Thoracic aorta (tissue), 2 donors: ENCODE results near the gene OIT3. TPM values are rescaled to one million over a fixed set of nuclear protein-coding genes. Genes with fewer than 3 reads are reported as not detected.

Source experiments
- ATAC-seq: fragments of 150-250 bp; one replicate; pipeline ENCODE4 v1.8.0; 2017; ENCODE audit warnings: low read depth; ENCODE audit not compliant: insufficient number of reproducible peaks, low FRiP score
- DNase-seq: peaks from one replicate; pipeline ENCODE4 v3.0.0-alpha.2; 2020; ENCODE audit warnings: low spot score
- H3K27ac ChIP-seq, 2 donors: fragments of 200-600 bp; sonication (generic); 1 replicate in 1 of 2; 2 replicates in 1 of 2; pipeline ENCODE4 v1.5.1; 2016; ENCODE audit warnings: mild to moderate bottlenecking in 2 of 2, moderate library complexity in 2 of 2
- H3K27me3 ChIP-seq: fragments of 200-600 bp; sonication (generic); replicated peaks from 2 replicates; pipeline ENCODE4 v1.6.0; 2016; ENCODE audit warnings: mild to moderate bottlenecking; ENCODE audit not compliant: insufficient read depth
- H3K36me3 ChIP-seq: fragments of 200-600 bp; sonication (generic); one replicate; pipeline ENCODE4 v1.5.1; 2016
- H3K4me1 ChIP-seq, 2 donors: fragments of 200-600 bp; sonication (generic); 1 replicate in 1 of 2; 2 replicates in 1 of 2; pipeline versions ENCODE4 v1.5.1 to v1.6.0; 2016; ENCODE audit warnings: low read depth in 2 of 2, mild to moderate bottlenecking in 1 of 2; ENCODE audit not compliant: control insufficient read depth in 1 of 2
- H3K4me3 ChIP-seq: fragments of 200-600 bp; sonication (generic); 2 replicates; pipeline ENCODE4 v1.5.1; 2016; ENCODE audit warnings: mild to moderate bottlenecking
- H3K9me3 ChIP-seq: fragments of 200-600 bp; sonication (generic); 2 replicates; pipeline ENCODE4 v1.5.1; 2016
- total RNA-seq, 2 donors: library from RNA; depleted of rRNA; stranded (reverse); fragments of >200 nt; gene quantifications; one replicate each; pipeline versions ENCODE4 v1.1.0 to v1.2.3, GENCODE V29; 2016
- TF ChIP-seq, protein P1 (sequence below): fragments of 200-600 bp; sonication (generic); IDR thresholded peaks from one replicate; pipeline ENCODE4 v1.5.1; 2019; ENCODE audit warnings: antibody characterized with exemption

The OIT3 gene
- total RNA-seq, 2 donors from 2014 or later, result not detected

DNA sequence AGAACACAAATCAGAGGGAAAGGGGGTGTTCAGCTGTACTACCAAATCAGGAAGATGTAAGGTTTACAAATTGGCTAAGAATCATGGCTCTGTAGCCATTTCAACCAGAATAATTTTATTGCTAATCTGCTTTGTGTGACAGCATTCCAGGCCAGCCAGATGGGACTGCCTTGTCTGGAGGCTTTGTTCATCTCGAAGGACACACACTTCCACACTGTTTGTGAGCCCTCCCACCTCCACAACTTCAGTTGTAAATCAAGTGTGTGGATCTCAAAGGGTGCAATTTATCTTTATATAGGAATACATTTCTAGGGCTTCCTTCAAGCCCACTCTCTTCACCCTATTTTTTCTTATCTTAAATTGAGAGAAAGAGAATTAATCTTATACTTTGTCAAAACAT, 6.9 kb upstream of the OIT3 start:
- TF ChIP-seq, protein P1, sequence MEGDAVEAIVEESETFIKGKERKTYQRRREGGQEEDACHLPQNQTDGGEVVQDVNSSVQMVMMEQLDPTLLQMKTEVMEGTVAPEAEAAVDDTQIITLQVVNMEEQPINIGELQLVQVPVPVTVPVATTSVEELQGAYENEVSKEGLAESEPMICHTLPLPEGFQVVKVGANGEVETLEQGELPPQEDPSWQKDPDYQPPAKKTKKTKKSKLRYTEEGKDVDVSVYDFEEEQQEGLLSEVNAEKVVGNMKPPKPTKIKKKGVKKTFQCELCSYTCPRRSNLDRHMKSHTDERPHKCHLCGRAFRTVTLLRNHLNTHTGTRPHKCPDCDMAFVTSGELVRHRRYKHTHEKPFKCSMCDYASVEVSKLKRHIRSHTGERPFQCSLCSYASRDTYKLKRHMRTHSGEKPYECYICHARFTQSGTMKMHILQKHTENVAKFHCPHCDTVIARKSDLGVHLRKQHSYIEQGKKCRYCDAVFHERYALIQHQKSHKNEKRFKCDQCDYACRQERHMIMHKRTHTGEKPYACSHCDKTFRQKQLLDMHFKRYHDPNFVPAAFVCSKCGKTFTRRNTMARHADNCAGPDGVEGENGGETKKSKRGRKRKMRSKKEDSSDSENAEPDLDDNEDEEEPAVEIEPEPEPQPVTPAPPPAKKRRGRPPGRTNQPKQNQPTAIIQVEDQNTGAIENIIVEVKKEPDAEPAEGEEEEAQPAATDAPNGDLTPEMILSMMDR, result no peak
- no peak overlapping the region for H3K27ac ChIP-seq
- no peak for ATAC-seq

DNA sequence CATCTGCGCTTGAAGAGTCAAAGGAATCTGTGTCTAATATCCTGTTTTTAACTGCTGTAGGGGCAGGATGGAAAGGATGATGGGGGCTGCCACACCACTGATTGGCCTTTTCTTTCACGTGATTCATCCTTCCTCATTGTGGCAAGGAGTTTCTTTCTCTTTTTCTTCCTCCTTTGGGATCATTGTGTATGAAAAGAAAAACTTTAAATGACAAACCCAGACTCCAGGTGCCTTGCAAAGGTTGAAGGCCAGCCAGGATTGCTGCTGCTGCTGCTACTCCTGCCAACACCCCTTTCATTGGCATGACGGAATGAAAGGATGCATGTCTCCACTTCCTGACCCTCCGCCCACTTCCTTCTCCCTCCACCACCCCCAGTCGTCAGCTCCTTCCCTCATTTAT, 6.5 kb upstream of the OIT3 start:
- peaks cover 18% of the 10 kb centered on the region for H3K36me3 ChIP-seq
- H3K27me3 ChIP-seq, result no peaks in the 10 kb centered on the region
- no peak overlapping the region for H3K27ac ChIP-seq
- no peak for ATAC-seq
- H3K4me3 ChIP-seq, result peak overlapping the region; percentile 13
- no peaks in the 10 kb centered on the region for H3K4me1 ChIP-seq
- no peak for DNase-seq
- H3K9me3 ChIP-seq, result no peaks in the 10 kb centered on the region
- TF ChIP-seq, protein P1, result no peak

More for the DNA sequence above, 6.9 kb upstream of the OIT3 start:
- Histone ChIP-seq H3K9me3 (no peaks in the 10 kb centered on the region), H3K4me3 (no peak overlapping the region), H3K27me3 (no peaks in the 10 kb centered on the region), H3K36me3 (peaks cover 18% of the 10 kb centered on the region), H3K4me1 (no peaks in the 10 kb centered on the region)
- DNase-seq, result no peak

DNA sequence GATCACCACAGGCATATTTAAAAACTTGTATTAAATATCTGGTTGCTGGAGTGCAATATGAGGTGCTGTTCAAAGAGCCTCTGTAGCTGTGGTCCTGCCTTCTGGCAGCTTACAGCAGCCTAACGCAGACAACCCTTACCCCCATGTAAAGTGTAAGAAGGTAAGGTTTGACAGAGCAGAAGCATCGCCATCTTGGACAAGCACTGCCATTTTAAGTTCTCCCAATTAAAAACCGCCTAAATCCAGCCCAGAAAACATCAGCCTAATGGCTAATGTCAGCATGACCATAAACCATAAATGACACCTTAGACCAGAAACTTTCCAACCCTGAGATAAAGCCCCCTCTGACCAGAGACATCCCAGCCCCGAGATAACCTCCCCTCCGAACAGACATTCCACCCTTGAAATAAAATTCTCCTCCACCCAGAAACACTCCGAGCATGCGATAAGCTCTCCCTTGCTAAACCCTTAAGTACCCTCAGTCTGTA, 5.3 kb upstream of the OIT3 start:
- TF ChIP-seq, protein P1, result no peak
- H3K4me3 ChIP-seq, result no peak overlapping the region
- H3K36me3 ChIP-seq, result peaks cover 18% of the 10 kb centered on the region
- no peaks in the 10 kb centered on the region for H3K4me1 ChIP-seq
- no peak for DNase-seq
- ATAC-seq, result no peak
- H3K27me3 ChIP-seq, result no peaks in the 10 kb centered on the region
- H3K9me3 ChIP-seq, result no peaks in the 10 kb centered on the region
- no peak overlapping the region for H3K27ac ChIP-seq

DNA sequence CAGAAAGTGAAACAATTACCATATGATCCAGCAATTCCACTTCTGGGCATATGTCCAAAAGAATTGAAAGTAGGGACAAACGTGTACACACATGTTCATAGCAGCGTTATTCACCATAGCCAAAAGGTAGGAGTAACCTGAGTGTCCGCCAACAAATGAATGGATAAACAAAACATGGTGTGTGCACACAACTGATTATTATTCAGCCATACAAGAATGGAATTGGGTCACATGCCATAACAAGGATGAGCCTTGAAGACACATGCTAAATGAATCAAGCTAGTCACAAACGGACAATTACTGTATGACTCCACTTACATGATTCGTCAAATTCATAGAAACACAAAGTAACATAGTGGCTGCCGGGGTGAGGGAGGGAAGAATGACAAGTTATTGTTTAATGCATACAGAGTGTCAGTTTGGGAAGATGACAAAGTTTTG, 4.1 kb upstream of the OIT3 start:
- H3K27me3 ChIP-seq, result no peaks in the 10 kb centered on the region
- TF ChIP-seq, protein P1, result no peak
- no peak for DNase-seq
- no peaks in the 10 kb centered on the region for H3K9me3 ChIP-seq
- ATAC-seq, result no peak
- peaks cover 18% of the 10 kb centered on the region for H3K36me3 ChIP-seq
- no peak overlapping the region for H3K4me3 ChIP-seq
- no peak overlapping the region for H3K27ac ChIP-seq
- no peaks in the 10 kb centered on the region for H3K4me1 ChIP-seq

DNA sequence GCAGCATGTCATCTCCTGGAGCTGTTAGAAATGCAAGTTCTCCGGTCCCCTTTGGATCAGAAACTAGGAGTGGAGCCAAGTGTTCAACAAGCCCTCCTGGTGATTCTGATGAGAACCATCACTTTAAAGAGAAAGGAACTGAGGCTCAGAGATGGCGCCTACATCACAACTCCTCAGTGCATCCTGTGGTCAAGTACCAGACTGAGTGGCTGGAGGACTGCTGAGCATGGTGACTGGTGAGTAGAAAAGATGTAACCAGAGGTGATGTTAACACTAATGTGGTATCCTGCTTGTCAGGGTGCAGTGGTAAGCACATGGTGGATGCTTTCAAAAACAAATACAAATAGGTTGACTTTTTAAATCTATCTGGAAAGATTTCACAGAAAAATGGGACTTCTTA, 3.5 kb upstream of the OIT3 start:
- no peak for DNase-seq
- no peak overlapping the region for H3K27ac ChIP-seq
- H3K4me3 ChIP-seq, result no peak overlapping the region
- no peaks in the 10 kb centered on the region for H3K4me1 ChIP-seq
- H3K36me3 ChIP-seq, result peaks cover 15% of the 10 kb centered on the region
- TF ChIP-seq, protein P1, result no peak
- H3K27me3 ChIP-seq, result no peaks in the 10 kb centered on the region
- ATAC-seq, result no peak
- no peaks in the 10 kb centered on the region for H3K9me3 ChIP-seq
